ENCODE measurements around the gene NCF1.
"Not testable (repeated sequence)": the region's sequence is repeated elsewhere in the genome, so short reads cannot be mapped to it uniquely, and the experiment has no call there.

NCF1 gene

DNA sequence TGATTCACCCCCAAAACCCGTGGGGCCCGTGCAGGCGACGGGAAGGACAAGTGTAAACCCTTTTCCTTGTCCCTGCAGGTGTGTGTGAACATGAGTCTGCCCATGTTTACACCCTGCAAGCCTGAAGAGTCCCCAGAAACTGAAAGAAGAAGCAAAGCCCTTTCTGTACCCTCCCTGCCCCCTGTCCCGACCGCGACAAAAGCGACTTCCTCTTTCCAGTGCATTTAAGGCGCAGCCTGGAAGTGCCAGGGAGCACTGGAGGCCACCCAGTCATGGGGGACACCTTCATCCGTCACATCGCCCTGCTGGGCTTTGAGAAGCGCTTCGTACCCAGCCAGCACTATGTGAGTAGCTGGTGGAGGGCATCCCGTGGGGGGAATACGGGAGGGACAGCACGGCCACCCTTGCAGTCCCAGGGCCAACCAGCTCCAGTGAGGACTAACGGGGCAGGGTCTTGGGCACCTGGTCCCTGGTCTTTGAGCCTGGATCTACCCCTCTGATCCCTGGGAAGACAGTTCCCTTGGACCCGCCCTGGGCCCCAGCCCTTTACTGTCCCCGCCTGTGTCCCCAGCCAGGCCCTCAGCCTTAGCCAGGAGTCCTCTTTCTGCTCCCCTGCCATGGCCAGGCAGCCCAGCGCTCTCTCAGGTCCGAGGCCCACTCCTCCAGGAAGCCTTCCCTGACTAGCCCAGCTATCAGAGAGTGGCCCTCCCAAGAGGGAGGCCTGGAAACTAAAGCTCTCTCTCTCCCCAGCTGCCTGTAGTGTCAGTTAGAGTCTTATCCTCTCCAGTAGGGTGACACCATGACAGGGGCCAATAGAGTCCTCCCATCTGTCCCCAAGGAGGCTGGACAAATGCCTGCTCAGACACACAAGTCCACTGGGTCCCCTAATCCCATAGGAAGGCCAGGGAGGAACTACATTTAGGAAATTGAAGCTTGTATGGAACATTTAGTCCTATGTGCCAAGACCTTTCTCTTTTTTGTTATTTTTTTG, at the start of gene NCF1:
NCF1 (plus strand) TSS at position 252 of the 991 bp plus-strand sequence; CDS start at position 273, 21 bp downstream.
- not testable (repeated sequence) for DNase-seq

DNA sequence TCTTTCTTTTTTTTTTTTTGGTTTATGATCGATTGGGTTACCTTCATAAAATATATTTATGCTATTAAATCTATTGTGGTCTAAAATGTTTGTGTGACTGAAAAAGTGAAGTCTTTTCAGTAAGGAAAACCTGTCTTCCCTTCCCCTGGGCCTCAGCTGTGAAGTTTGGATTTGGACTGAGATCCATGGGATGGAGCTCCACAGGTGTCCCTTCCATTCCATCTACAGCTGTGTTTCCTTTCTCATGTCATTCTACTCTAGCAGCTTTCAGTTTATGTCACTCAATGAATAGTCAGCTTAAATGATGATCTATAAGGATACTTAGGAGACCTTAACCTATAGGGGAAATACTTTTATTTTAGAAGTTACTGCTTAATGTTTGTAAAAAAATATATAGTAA, 48.0 kb upstream of the NCF1 start:
- DNase-seq: no peak

DNA sequence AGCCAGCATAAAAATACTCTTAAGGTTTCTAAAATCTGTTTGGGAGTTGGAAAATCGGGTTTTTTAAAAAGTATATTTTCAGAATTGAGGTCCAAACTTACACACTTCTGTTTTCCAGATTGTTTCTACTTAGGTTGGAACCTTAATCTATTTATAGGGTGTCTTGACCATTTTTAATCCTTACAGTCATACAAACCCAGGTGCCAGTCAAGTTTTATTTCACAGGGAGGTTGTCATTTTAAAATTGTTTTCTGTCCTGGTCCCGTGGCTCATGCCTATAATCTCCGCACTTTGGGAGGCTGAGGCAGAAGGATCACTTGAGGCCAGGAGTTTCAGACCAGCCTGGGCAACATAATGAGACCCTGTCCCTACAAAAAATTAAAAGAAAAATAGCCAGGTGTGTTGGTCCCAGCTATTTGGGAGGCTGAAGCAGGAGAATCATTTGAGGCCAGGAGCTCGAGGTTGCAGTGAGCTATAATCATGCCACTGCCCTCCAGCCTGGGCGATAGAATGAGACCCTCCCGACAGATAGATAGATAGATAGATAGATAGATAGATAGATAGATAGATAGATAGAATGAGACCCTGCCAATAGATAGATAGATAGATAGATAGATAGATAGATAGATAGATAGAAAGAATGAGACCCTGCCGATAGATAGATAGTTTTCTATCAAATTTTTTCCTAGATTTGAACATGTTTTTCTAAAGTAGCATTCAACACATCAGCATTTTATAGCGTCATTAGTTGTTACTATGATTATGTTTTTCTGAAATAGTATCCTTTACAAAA, 47.3 kb upstream of the NCF1 start:
- no peak for DNase-seq

DNA sequence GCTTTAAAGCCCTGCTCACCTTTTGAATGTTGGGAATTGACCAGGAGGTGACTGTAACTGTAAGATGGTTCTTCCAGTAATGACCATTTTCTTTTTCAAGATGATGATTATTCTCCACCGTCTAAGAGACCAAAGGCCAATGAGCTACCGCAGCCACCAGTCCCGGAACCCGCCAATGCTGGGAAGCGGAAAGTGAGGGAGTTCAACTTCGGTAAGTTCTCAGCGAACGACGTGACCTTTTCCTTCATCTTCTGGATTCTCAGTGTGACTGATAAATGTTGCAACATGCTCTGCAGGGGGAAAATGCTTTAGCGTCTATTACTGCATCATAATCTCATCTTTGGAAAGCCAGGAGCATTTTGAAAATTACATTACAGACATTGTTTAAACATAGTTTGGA, 45.1 kb upstream of the NCF1 start:
- not testable (repeated sequence) for DNase-seq

DNA sequence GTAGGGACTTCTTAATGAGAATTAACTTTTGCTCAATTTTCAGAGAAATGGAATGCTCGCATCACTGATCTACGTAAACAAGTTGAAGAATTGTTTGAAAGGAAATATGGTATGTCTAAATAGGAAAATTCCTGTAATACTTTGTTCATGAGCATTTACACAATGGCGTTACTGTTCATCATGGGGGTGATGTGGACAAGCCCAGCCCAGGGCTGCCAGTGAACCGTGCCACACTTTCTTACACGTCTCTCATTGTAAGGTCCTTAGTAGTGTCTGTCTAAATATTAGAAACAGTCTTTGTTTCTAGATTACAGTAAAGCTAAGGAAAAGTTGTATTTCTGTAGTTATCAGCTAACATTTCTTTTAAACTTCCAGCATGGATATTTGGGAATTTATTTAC, 43.6 kb upstream of the NCF1 start:
- DNase-seq: not testable (repeated sequence)

DNA sequence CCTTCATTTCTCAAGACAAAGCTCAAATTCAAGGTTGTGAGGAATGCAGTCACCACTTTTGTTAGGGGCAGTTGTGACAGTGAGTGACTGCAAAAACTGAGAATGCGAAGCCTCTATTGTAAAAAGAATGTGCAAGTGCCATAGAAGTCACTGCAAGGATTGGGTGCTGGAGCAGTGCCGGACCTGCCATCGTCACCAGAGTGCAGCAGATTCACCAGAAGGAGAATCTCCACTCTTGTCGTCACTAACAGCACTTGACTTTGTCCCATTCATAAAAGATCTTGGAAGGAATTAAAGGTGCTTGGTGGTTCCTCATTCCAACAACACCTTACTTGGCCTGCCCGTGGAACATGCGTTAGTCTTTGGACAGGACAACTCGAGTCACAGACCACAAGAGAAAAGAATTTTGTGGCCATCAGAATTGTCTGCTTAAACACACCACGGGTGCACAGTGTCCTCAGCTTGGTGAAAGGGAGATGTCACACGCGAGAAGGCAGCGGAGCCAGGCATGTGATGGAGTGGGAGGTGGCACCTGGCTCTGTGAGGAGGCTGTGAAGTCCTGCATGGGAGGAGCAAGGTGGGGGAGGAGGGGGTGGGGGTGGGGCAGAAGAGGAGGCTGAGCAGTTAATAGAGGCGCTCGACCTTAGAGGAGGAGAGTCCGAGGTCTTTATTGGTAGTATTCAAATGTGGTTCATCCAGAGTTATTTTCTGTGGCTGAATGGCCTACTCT, 33.7 kb upstream of the NCF1 start:
- not testable (repeated sequence) for DNase-seq

DNA sequence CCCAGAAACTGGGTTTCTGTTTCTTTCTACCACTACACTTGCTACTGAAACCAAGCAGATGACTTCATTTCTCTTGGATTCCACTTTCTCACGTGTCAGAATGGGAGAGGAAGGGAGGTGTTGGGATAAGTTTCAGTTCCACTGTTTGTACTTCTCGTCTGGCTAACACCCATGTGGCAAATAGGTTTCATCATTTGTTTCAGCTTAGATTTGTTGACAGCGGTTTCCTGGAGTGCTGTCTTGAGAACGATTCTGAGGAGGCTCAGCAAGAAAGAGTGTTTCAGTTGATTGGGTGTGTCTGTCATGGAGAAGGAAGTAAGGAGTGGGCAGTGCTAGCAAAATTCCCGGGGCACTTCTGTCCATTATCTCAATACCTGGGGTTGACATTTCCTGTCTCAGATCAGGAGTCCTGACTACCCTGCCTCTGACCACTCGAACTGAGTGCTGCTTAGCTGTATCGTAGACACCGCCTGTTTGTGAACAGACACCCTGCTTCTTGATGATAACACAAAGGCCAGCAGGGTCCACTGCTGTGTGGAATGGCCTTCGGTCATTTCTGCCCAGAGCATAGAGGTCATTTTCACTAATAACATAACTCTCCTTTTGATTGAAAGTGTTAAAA, 29.8 kb upstream of the NCF1 start:
- not testable (repeated sequence) for DNase-seq

DNA sequence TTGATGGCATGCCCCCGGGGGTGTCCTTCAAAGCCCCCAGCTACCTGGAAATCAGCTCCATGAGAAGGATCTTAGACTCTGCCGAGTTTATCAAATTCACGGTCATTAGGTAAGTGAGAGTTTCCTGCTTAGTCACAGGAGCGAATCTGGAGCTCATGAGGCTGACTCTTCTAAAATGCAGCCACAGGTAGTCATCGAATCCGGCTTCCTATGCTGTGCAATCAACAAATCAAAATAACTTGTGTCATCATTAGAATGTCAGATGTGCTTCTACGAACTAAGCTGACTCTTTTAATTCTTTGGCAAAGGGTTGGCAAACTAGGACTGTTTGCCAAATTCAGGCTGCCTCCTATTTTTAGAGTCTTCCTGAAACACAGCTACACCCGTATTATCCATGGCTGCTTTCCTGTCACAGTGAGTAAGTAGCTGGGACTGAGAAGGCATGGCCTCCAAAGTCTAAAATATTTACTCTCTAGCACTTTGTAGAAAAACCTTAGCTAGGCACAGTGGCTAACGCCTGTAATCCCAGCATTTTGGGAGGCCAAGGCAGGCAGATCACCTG, 19.8 kb upstream of the NCF1 start:
- DNase-seq: not testable (repeated sequence)

DNA sequence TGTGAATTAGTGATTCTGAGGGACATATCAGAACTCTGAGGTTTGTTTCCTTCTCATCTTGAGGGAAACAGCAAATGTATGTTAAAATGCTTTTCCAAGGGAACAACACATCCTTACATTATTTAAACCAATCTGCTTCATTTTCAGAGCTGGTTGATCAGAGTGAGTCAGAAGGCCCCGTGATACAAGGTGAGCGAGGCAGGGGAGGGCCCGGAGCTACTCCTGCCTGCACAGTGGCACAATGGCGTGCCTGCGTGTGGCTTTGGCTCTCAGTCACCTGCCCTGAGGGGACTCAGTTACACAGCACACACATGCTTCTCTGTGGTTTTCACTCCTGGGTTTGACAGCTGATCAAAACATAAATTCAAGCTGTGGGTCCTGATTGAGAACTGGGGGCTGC, 17.1 kb upstream of the NCF1 start:
- not testable (repeated sequence) for DNase-seq

DNA sequence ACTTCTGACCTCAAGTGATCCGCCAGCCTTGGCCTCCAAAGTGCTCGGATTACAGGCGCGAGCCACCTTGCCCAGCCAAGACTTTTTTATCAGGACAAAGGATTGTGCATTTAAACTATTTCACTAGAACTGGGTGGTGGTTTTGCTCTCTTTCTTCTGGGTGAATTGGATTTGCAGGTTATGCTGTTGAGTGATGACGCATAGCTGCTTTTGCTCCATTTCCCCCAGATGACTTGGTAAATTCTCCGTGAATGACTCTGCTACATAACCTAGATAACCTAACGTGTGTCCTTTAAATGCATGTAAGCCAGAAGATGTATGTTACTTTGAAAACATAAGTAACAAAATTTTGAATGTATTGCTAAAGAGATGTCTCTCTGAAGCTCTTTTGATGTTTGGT, 15.5 kb upstream of the NCF1 start:
- not testable (repeated sequence) for DNase-seq

DNA sequence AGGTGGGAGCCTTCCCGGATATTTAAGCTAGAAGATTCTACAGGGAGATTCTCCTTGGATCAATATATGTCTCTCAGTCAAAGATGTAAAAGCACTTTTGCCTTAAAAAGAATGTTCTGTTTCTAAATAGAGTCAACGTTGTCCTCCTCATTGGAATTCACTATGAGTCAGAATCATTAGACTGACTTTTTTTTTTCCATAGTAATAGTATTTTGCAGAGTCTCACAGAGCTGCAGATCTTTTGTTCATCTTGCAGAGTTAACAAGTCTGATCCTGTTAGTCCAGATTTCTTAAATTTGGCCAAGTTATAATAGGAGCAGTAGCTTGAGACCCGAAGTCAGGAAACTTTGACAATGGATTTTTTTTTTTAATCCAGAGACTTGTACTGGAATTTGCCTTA, 14.8 kb upstream of the NCF1 start:
- DNase-seq: not testable (repeated sequence)

DNA sequence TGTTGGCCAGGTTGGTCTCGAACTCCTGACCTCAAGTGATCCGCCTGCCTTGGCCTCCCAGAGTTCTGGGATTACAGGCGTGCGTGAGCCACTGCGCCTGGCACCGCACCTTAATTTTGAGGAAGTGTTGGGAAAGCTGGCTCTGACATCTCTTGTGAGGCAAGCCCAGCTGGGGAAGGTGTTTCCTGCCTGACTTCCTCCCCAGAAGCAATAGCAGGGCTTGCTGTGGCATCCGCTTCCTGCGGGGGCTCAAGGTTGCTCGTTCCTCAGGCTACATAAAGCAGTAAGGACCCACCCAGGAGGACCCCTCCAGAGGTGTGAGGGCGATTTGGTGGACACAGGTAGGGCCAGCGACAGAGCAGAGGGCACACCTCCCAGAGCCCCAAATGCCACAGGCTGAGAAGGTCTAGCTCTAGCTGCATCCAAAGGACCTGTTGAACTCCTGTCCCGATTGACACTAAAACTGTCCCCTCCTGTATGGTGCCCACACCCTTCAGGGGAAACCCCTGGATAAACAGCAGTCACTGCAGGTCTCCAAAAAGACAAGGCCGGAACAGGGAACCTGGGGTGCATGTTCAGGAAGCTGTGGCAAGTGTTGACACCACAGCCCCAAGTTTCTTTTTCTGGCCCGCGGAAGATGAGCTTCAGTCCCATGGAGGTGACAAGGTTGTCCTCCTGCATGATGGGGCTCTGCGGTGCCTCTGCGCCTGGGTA, 8.4 kb upstream of the NCF1 start:
- DNase-seq: not testable (repeated sequence)

DNA sequence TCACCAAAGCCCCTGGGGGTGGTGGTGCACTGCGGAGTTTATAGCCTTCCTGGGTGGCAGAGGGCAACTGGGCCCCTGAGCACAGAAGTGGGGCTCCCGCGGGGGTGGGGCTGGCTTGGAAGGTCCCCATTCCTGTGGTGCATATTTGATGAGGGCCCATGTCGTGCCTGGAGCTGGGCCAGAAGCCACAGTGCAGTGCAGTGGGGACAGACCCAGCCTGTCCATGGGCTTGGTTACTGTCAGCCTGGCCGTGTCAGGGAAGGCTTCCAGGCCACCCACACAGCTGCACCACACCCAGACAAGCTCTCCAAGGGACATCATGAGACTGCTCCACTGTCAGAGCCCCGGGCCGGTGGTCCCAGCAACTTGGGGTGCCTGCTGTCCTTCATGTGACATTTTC, 7.3 kb upstream of the NCF1 start:
- not testable (repeated sequence) for DNase-seq

DNA sequence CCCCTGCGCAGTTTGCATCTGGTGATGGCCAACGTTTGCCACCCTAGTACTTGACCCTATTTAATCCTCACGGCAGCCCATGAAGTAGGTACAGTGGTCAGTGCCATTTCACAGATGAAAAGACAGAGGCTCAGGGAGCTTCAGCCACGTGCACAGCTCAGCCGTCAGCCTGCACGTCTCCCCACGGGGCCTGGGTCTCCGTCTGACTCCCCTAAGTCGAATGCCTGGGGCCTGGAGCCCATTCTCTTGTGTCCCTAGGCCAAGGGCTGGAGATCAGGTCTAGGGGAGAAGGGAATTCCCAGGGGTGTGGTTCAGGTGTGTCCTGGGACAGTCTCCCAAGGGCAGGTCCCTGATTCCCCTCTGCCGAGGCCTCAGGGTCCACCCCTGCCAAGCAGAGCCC, 6.8 kb upstream of the NCF1 start:
- not testable (repeated sequence) for DNase-seq

DNA sequence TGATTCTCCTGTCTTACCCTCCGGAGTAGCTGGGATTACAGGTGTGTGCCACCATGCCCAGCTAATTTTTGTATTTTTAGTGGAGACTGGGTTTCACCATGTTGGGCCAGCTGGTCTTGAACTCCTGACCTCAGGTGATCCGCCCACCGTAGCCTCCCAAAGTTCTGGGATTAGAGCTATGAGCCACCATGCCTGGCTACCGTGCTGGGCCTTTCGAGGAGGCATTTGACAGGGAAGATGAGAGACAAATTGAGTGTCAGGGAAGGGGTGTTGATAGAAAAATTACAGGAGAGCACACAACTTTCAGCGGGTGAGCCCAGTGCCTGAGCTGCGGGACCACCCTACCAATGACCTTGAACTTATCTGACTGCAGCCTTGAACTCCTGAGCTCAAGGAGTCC, 3.7 kb upstream of the NCF1 start:
- DNase-seq: not testable (repeated sequence)

DNA sequence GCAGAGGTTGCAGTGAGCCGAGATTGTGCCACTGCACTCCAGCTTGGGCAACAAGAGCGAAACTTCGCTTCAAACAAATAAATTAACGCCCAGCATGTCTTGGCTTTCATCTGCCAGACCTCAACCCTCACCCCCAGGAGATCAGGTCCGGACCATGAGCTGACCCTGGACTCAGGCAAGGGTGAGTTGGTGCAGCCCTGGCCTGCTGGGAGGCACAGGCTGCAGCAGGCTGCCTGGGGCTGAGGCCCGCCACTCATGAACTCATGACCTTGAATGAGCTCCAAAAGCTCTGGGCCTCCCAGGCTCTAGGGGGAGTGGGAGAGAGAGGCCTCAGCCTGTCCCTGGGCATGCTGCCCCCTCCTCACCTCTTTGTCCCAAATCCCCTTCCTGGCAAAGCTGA, 1.7 kb upstream of the NCF1 start:
- not testable (repeated sequence) for DNase-seq

DNA sequence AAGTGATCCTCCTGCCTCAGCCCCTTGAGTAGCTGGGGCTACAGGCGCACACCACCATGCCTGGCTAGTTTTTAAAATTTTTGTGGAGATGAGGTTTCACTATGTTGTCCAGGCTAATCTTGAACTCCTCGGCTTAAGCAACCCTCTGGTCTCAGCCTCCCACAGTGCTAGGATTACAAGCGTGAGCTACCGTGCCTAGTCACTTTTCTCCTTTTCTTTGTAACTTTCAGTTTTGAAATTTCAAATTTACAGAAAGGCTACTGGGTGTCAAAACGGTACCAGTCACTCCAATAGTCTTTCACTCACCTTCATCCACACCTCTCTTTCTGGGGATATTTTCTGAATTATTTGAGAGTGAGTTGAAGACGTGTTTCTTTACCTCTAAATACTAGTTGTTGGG, 1.3 kb downstream of the NCF1 start:
- not testable (repeated sequence) for DNase-seq

DNA sequence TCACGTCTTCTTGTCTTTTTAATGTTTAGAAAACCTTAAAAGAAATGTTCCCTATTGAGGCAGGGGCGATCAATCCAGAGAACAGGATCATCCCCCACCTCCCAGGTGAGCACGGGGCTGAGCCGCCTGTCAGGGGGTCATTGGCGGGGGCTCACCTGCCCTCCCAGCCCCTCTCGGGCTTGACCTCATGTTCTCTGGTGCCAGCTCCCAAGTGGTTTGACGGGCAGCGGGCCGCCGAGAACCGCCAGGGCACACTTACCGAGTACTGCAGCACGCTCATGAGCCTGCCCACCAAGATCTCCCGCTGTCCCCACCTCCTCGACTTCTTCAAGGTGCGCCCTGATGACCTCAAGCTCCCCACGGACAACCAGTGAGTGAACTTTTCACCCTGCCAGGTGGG, 5.2 kb downstream of the NCF1 start:
- not testable (repeated sequence) for DNase-seq

DNA sequence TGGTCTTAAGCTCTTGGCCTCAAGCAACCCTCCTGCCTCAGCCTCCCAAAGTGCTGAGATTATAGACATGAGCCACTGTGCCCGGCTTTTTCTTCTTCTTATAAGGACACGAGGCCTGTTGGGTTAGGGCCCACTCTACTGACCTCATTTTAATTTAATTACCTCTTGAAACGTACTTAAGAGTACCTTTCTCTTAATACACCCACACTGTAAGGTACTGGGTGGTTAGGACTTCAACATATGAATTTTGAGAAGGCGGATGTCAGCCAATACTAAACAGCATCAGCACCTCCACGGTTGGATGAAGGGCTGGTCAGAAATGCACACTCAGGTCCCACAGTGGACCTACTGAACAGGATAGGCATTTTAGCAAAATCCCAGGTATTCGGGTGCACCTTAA, 7.9 kb downstream of the NCF1 start:
- not testable (repeated sequence) for DNase-seq

DNA sequence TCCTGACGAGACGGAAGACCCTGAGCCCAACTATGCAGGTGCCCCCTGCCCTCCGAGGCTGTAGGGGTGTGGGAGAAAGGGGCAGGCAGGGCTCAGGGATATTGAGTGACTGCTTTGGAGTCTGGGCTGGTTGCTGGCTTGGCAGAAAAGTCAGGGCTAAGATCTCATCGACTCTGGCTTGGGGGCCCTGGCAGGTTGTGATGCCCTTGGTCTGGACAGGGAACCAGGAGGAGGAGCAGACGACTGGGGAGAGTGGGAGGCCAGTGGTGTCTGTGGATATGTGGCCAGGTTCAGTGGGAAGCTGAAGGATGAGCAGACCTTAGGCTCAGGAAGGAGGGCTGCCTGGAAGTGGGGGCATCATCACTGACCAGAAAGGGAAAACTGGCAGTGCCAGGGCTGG, 9.8 kb downstream of the NCF1 start:
- not testable (repeated sequence) for DNase-seq
